Progenitor cell of endocrine pancreas (in vitro differentiated cells): ENCODE measurements around the gene PROSER1. TPM values are rescaled to one million over a fixed set of nuclear protein-coding genes. Genes with fewer than 3 reads are reported as not detected.

Source experiments
- DNase-seq: peaks from one replicate; pipeline ENCODE4 v3.0.0; 2021; ENCODE audit warnings: low spot score; ENCODE audit not compliant: unreplicated experiment
- H3K27ac Mint-ChIP-seq: 2 replicates; pipeline ENCODE4 v1.8.0; 2021; ENCODE audit warnings: mild to moderate bottlenecking, moderate library complexity, mixed read lengths
- H3K27me3 Mint-ChIP-seq: 2 replicates; pipeline ENCODE4 v1.8.0; 2021; ENCODE audit warnings: mixed read lengths
- H3K36me3 Mint-ChIP-seq: 2 replicates; pipeline ENCODE4 v1.8.0; 2022; ENCODE audit warnings: mixed read lengths; ENCODE audit not compliant: insufficient read depth
- H3K4me1 Mint-ChIP-seq: 2 replicates; pipeline ENCODE4 v1.8.0; 2021; ENCODE audit warnings: low read depth, mixed read lengths
- H3K4me3 Mint-ChIP-seq: 2 replicates; pipeline ENCODE4 v1.8.0; 2021; ENCODE audit warnings: low read depth, mild to moderate bottlenecking, moderate library complexity, mixed read lengths
- H3K9me3 Mint-ChIP-seq: 2 replicates; pipeline ENCODE4 v1.8.0; 2021; ENCODE audit warnings: low read depth, mixed read lengths
- total RNA-seq: library from RNA; stranded (reverse); gene quantifications from 2 replicates; pipeline ENCODE4 v1.2.1, GENCODE V29; 2021
- TF ChIP-seq, protein P1 (sequence below): fragments of 200-600 bp; sonication (generic); IDR thresholded peaks from one replicate; pipeline ENCODE4 v1.5.0; 2021; ENCODE audit warnings: antibody characterized with exemption, mild to moderate bottlenecking; ENCODE audit not compliant: unreplicated experiment

The PROSER1 gene
- total RNA-seq, 1 donor from 2014 or later: 66.4 TPM

DNA sequence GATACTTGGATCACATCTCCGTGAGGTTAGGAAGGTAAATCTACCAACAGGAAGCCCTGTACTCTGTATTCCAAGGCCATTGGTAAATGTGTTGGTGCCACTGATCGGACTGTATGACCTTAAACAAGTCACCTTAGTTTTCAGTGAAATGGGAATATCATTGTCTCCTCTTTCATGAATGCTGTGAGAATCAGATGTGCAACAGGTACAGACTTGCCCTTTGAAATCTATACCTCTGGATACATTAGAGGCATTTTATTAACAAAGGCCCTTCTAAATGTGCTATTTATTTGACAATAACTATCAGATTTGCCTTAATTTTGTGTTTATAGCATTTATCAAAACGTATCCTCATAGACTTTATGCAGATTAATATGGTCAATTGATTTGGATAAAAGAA is 11.4 kb upstream of the PROSER1 start:
- Mint-ChIP-seq H3K4me3 (no peak overlapping the region), H3K4me1 (peaks cover 11% of the 10 kb centered on the region), H3K9me3 (no peaks in the 10 kb centered on the region), H3K27ac (no peak overlapping the region), H3K27me3 (no peaks in the 10 kb centered on the region), H3K36me3 (peaks cover 2% of the 10 kb centered on the region)
- no peak for DNase-seq
- TF ChIP-seq, protein P1, sequence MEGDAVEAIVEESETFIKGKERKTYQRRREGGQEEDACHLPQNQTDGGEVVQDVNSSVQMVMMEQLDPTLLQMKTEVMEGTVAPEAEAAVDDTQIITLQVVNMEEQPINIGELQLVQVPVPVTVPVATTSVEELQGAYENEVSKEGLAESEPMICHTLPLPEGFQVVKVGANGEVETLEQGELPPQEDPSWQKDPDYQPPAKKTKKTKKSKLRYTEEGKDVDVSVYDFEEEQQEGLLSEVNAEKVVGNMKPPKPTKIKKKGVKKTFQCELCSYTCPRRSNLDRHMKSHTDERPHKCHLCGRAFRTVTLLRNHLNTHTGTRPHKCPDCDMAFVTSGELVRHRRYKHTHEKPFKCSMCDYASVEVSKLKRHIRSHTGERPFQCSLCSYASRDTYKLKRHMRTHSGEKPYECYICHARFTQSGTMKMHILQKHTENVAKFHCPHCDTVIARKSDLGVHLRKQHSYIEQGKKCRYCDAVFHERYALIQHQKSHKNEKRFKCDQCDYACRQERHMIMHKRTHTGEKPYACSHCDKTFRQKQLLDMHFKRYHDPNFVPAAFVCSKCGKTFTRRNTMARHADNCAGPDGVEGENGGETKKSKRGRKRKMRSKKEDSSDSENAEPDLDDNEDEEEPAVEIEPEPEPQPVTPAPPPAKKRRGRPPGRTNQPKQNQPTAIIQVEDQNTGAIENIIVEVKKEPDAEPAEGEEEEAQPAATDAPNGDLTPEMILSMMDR: no peak

DNA sequence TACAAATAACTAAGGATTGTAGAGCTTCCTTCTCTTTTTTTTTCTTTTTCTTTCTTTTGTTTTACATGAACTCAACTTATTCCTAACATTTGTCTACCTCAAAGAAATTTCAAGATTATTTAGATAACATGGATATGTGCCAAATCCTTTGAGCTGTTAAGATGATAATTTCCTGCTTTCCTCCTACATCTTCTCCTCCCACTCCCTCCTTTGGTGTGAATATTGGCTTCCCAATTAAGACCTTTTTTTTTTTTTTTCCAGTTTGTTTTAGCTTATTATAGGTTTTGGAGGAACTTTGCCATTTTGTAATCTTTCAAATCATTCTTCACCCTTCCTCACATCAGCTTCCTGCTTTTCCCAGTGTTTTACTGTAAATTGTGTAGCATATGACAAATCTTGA is 10.9 kb upstream of the PROSER1 start:
- Mint-ChIP-seq H3K4me1 (peaks cover 11% of the 10 kb centered on the region), H3K27me3 (no peaks in the 10 kb centered on the region), H3K4me3 (no peak overlapping the region), H3K9me3 (no peaks in the 10 kb centered on the region), H3K27ac (no peak overlapping the region), H3K36me3 (peaks cover 2% of the 10 kb centered on the region)
- DNase-seq: no peak
- TF ChIP-seq, protein P1: no peak

DNA sequence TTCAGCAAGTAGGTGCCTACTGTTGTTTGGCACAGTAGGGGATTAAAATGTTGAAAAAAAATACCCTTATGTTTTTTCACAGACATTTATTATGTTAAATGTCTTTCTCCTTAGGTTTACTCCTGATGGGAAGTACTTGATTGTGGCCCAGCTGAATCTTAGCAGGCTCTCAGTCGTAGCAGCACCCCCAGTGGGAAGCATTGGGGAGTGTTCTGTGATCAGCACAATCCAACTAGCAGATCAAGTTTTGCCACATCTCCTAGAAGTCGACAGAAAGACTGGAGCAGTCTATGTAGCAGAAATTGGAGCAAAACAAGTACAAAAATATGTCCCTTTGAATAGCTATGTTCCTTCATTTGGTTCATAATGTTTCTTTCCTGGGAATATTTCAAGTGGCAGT is 9.7 kb upstream of the PROSER1 start:
- TF ChIP-seq, protein P1: peak; percentile 43
- Mint-ChIP-seq H3K27me3 (no peaks in the 10 kb centered on the region), H3K4me1 (peaks cover 11% of the 10 kb centered on the region), H3K4me3 (no peak overlapping the region), H3K9me3 (no peaks in the 10 kb centered on the region), H3K36me3 (peaks cover 2% of the 10 kb centered on the region), H3K27ac (no peak overlapping the region)
- no peak for DNase-seq

DNA sequence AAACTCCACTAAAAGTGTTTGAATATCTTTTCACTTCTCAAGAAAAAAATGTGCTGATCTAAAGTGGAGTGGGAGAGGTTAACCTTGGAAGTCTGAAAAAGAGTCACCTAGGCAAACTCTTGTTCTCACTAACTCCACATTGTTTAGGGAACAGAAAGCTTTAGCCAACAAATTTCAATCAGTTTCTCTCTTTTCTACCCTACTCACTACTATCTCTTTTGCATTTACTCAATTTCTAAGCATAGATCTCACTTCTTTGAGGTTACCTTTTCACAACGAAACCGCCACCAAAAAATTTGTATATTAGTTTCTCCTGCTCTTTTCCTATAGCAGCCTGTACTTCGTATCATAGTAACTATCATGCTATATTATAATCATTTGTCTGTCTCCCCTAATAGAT is 6.6 kb upstream of the PROSER1 start:
- no peak for DNase-seq
- Mint-ChIP-seq H3K27ac (no peak overlapping the region), H3K4me1 (peaks cover 13% of the 10 kb centered on the region), H3K4me3 (no peak overlapping the region), H3K9me3 (no peaks in the 10 kb centered on the region), H3K27me3 (no peaks in the 10 kb centered on the region), H3K36me3 (peaks cover 2% of the 10 kb centered on the region)
- TF ChIP-seq, protein P1: no peak

DNA sequence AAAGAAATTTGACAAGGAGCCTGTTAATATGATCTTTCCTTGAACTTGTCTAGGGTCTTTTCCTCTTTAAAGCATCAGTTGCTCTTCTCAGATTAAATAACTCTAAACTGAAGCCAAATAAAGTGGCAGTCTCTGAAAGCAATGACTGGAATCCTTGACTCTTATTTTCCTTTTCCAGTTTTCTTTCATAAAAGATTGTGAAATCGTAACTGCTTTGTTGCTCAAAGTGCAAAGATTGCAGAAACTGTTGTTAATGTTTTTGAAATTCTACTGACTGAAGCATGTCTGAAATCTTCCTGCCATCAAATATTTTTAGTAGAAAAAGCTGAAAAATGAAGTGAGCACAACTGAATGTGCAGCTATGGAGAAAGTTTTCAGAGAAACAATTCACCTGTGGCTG is 2.3 kb upstream of the PROSER1 start:
- Mint-ChIP-seq H3K27ac (no peak overlapping the region), H3K4me1 (peaks cover 19% of the 10 kb centered on the region), H3K4me3 (peak overlapping the region; percentile 31), H3K9me3 (no peaks in the 10 kb centered on the region), H3K36me3 (no peaks in the 10 kb centered on the region), H3K27me3 (no peaks in the 10 kb centered on the region)
- no peak for DNase-seq
- TF ChIP-seq, protein P1: no peak
